PFSK-1 (cell line): Measurements from ENCODE around the gene PAAF1.

ENCODE experiments used
- FOXP2 ChIP-seq: optimal IDR thresholded peaks from 2 replicates; pipeline ENCODE3; 2011; ENCODE audit warnings: borderline replicate concordance, control low read depth, inconsistent platforms; ENCODE audit not compliant: insufficient read depth; ENCODE audit errors: extremely low read length, extremely low read depth
- POLR2AphosphoS5 ChIP-seq: IDR thresholded peaks from 2 replicates; pipeline ENCODE4 v1.6.1; 2012; ENCODE audit warnings: low read depth, mild to moderate bottlenecking, control low read depth, low read length, moderate library complexity
- SIN3A ChIP-seq: IDR thresholded peaks from 2 replicates; pipeline ENCODE4 v1.6.1; 2012; ENCODE audit warnings: mild to moderate bottlenecking, low read length, moderate library complexity, borderline replicate concordance; ENCODE audit not compliant: insufficient read depth
- TAF1 ChIP-seq: IDR thresholded peaks from 2 replicates; pipeline ENCODE4 v1.6.1; 2012; ENCODE audit warnings: low read length, control low read depth, borderline replicate concordance; ENCODE audit not compliant: insufficient read depth
- TF ChIP-seq, protein P1 (sequence below), 2 experiments: IDR thresholded peaks; 2 replicates each; pipeline versions ENCODE4 v1.6.1 to v1.8.0; 2011 to 2012; ENCODE audit warnings: low read depth in 2 of 2, low read length in 2 of 2, control low read depth in 1 of 2, inconsistent platforms in 1 of 2, mild to moderate bottlenecking in 1 of 2, moderate library complexity in 1 of 2; ENCODE audit not compliant: insufficient read depth in 1 of 2

DNA sequence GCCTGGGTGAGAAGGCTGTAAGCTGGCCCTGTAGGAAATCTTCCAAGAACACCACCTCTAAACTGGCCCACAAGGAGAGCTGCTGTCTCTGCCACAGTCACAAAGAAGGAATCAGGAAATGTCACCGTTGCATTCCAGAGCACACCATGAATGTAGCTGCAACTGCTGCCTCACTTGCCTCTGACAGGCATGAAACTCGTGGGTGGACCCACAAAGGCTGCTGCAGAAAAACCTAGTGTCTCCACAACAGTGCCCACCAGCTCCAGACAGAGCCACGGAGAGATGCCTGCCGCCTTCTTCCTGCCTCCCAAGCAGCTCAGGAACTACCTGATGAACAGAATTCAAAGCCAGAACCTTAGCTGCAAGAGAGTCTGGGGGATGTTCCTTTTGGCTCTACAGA lies 84.5 kb downstream of the PAAF1 start:
- TF ChIP-seq POLR2AphosphoS5 (no peak), SIN3A (no peak), FOXP2 (no peak), TAF1 (no peak)
- TF ChIP-seq, protein P1, sequence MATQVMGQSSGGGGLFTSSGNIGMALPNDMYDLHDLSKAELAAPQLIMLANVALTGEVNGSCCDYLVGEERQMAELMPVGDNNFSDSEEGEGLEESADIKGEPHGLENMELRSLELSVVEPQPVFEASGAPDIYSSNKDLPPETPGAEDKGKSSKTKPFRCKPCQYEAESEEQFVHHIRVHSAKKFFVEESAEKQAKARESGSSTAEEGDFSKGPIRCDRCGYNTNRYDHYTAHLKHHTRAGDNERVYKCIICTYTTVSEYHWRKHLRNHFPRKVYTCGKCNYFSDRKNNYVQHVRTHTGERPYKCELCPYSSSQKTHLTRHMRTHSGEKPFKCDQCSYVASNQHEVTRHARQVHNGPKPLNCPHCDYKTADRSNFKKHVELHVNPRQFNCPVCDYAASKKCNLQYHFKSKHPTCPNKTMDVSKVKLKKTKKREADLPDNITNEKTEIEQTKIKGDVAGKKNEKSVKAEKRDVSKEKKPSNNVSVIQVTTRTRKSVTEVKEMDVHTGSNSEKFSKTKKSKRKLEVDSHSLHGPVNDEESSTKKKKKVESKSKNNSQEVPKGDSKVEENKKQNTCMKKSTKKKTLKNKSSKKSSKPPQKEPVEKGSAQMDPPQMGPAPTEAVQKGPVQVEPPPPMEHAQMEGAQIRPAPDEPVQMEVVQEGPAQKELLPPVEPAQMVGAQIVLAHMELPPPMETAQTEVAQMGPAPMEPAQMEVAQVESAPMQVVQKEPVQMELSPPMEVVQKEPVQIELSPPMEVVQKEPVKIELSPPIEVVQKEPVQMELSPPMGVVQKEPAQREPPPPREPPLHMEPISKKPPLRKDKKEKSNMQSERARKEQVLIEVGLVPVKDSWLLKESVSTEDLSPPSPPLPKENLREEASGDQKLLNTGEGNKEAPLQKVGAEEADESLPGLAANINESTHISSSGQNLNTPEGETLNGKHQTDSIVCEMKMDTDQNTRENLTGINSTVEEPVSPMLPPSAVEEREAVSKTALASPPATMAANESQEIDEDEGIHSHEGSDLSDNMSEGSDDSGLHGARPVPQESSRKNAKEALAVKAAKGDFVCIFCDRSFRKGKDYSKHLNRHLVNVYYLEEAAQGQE (IDR thresholded peaks at IDR 0.05; ENCODE audit: insufficient read depth in 1 of 2, low read depth in 2 of 2, low read length in 2 of 2), result no peak
